Esophagus squamous epithelium (tissue), 4 donors: Measurements from ENCODE around the gene TRPM1.

ENCODE experiments used
- POLR2A ChIP-seq, 4 donors: fragments of 450-650 bp; IDR thresholded peaks; one replicate each; pipeline ENCODE4 v1.6.1; 2017; ENCODE audit warnings: antibody characterized with exemption in 4 of 4, mild to moderate bottlenecking in 4 of 4, moderate library complexity in 3 of 4
- TF ChIP-seq, protein P1 (sequence below), 6 experiments: fragments of 450-650 bp in 4 of 6; fragments of 200-600 bp in 2 of 6; sonication (generic) in 2 of 6; IDR thresholded peaks; one replicate each; pipeline ENCODE4 v1.5.1; 2016 to 2019; ENCODE audit warnings: antibody characterized with exemption in 6 of 6, mild to moderate bottlenecking in 4 of 6, moderate library complexity in 4 of 6

DNA sequence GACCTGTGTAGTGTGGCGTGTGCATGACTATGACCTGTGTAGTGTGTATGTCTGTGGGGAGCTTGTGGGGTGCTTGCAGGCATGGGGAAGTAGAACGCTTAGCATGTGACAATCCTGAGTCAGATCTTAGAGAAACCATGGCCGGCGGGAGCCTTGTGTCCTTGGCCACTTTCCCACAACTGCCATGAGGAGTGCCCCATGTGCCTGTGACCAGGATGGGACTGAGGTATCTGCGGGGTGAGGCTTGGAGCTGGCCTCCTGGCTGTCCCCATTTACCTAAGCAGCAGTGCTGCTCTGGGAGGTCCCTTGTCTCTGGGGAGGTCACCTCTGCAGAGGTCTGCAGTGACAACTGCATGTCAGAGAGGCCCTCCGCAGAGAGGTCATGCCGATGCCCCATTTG, 23.6 kb downstream of the TRPM1 start:
- TF ChIP-seq, protein P1, sequence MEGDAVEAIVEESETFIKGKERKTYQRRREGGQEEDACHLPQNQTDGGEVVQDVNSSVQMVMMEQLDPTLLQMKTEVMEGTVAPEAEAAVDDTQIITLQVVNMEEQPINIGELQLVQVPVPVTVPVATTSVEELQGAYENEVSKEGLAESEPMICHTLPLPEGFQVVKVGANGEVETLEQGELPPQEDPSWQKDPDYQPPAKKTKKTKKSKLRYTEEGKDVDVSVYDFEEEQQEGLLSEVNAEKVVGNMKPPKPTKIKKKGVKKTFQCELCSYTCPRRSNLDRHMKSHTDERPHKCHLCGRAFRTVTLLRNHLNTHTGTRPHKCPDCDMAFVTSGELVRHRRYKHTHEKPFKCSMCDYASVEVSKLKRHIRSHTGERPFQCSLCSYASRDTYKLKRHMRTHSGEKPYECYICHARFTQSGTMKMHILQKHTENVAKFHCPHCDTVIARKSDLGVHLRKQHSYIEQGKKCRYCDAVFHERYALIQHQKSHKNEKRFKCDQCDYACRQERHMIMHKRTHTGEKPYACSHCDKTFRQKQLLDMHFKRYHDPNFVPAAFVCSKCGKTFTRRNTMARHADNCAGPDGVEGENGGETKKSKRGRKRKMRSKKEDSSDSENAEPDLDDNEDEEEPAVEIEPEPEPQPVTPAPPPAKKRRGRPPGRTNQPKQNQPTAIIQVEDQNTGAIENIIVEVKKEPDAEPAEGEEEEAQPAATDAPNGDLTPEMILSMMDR (IDR thresholded peaks at IDR 0.05): no peak
- no peak for TF ChIP-seq POLR2A (IDR thresholded peaks at IDR 0.05)
